Astrocyte (in vitro differentiated cells and primary cell): Measurements from ENCODE around the gene CALCOCO1. TPM values are rescaled to one million over a fixed set of nuclear protein-coding genes. Genes with fewer than 3 reads are reported as not detected.

Experiments
- DNase-seq: peaks from one replicate; pipeline ENCODE4 v3.0.0-alpha.2; 2010; ENCODE audit warnings: low read depth
- FAIRE-seq: peaks from 2 replicates; lab custom pipeline; 2011; peaks lifted over from hg19 to GRCh38; lab: Jason Lieb, UNC
- H2AFZ ChIP-seq: 2 replicates; pipeline ENCODE4 v1.6.0; 2012; ENCODE audit warnings: low read depth, low read length, inconsistent platforms
- H3K27ac ChIP-seq: 2 replicates; pipeline ENCODE4 v1.5.1; 2011; ENCODE audit warnings: low read depth, low read length, inconsistent platforms
- H3K27me3 ChIP-seq: 2 replicates; pipeline ENCODE4 v1.6.0; 2011; ENCODE audit warnings: low read length, inconsistent platforms; ENCODE audit not compliant: insufficient read depth
- H3K36me3 ChIP-seq: 2 replicates; pipeline ENCODE4 v1.5.1; 2011; ENCODE audit warnings: low read length, inconsistent platforms; ENCODE audit not compliant: insufficient read depth
- H3K4me1 ChIP-seq: 2 replicates; pipeline ENCODE4 v1.5.1; 2011; ENCODE audit warnings: low read length, inconsistent platforms; ENCODE audit not compliant: insufficient read depth
- H3K4me2 ChIP-seq: 2 replicates; pipeline ENCODE4 v1.6.0; 2012; ENCODE audit warnings: low read length, inconsistent platforms
- H3K4me3 ChIP-seq: 2 replicates; pipeline ENCODE4 v1.5.1; 2011; ENCODE audit warnings: low read depth, mild to moderate bottlenecking, low read length, inconsistent platforms; ENCODE audit not compliant: insufficient read depth
- H3K79me2 ChIP-seq: 2 replicates; pipeline ENCODE4 v1.6.0; 2012; ENCODE audit warnings: mild to moderate bottlenecking, low read length, inconsistent platforms; ENCODE audit not compliant: insufficient read depth
- H3K9ac ChIP-seq: 2 replicates; pipeline ENCODE4 v1.6.0; 2012; ENCODE audit warnings: mild to moderate bottlenecking, low read length, inconsistent platforms
- H3K9me3 ChIP-seq: 2 replicates; pipeline ENCODE4 v1.5.1; 2012; ENCODE audit warnings: low read depth, mild to moderate bottlenecking, low read length, inconsistent platforms; ENCODE audit not compliant: insufficient read depth
- H4K20me1 ChIP-seq: 2 replicates; pipeline ENCODE4 v1.6.0; 2012; ENCODE audit warnings: low read length, inconsistent platforms; ENCODE audit not compliant: insufficient read depth
- H3K27ac Mint-ChIP-seq: one replicate; pipeline ENCODE4 v1.8.0; 2021; ENCODE audit warnings: mild to moderate bottlenecking, mixed read lengths; ENCODE audit not compliant: unreplicated experiment
- H3K27me3 Mint-ChIP-seq: one replicate; pipeline ENCODE4 v1.8.0; 2021; ENCODE audit warnings: low read depth, mixed read lengths; ENCODE audit not compliant: unreplicated experiment
- H3K36me3 Mint-ChIP-seq: one replicate; pipeline ENCODE4 v1.8.0; 2021; ENCODE audit warnings: low read depth, mixed read lengths; ENCODE audit not compliant: unreplicated experiment
- H3K4me1 Mint-ChIP-seq: one replicate; pipeline ENCODE4 v1.8.0; 2021; ENCODE audit warnings: low read depth, mixed read lengths; ENCODE audit not compliant: unreplicated experiment
- H3K4me3 Mint-ChIP-seq: one replicate; pipeline ENCODE4 v1.8.0; 2021; ENCODE audit warnings: mild to moderate bottlenecking, moderate library complexity, mixed read lengths; ENCODE audit not compliant: unreplicated experiment
- H3K9me3 Mint-ChIP-seq: one replicate; pipeline ENCODE4 v1.8.0; 2021; ENCODE audit warnings: mild to moderate bottlenecking, mixed read lengths; ENCODE audit not compliant: unreplicated experiment
- EZH2 ChIP-seq: IDR thresholded peaks from 2 replicates; pipeline ENCODE4 v1.6.1; 2012; ENCODE audit warnings: mild to moderate bottlenecking, low read length, inconsistent platforms; ENCODE audit not compliant: insufficient read depth
- total RNA-seq: library from RNA; stranded (reverse); gene quantifications from 2 replicates; pipeline ENCODE4 v1.2.1, GENCODE V29; 2021
- TF ChIP-seq, protein P1 (sequence below): IDR thresholded peaks from 2 replicates; pipeline ENCODE4 v1.5.1; 2011; ENCODE audit warnings: low read depth, mild to moderate bottlenecking, inconsistent platforms, low read length, moderate library complexity; ENCODE audit not compliant: insufficient read depth

CALCOCO1 gene
- total RNA-seq, 1 donor from 2014 or later = 85.2 TPM

DNA sequence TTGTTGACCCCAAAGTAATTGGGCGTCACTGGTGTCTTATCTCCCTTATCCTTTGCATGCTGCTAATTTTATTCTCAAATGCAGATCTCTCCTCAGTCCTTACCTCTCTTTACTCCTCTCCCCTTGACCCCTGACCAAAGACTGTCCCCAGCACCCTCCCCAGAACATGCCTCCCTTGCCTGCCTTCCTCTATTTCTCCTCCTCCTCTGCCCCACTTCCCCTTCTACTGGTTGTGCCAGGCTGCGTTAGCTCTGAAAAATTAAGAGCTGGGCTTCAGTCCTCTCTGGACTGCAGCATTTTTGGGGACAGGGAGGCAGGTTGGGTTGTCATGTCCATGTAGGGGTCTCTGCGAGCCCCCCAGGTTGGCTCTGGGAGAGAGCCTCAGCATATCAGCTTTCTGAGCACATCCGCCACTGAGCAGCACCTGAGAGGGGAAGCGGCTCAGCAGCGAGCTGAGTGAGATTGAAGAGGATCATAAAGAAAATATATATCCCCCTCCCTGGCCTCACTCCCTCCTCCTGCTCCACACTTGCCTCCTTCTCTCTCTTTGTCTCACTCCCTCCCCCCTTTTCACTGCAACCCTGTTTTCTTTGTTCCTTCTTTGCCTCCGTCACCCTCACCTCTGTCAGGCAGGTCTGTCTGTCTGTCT lies 31.0 kb upstream of the CALCOCO1 start:
- FAIRE-seq (no peak), DNase-seq (no peak)
- no peak overlapping the region for H3K4me3 Mint-ChIP-seq
- no peak overlapping the region for H3K4me3 ChIP-seq
- no peak overlapping the region for H3K27ac ChIP-seq
- no peaks in the 10 kb centered on the region for H4K20me1 ChIP-seq
- peaks cover 4% of the 10 kb centered on the region for H3K9me3 ChIP-seq
- H3K27me3 ChIP-seq = peaks cover 71% of the 10 kb centered on the region
- peaks cover 50% of the 10 kb centered on the region for H3K27me3 Mint-ChIP-seq
- no peaks in the 10 kb centered on the region for H3K36me3 Mint-ChIP-seq
- no peaks in the 10 kb centered on the region for H3K79me2 ChIP-seq
- no peaks in the 10 kb centered on the region for H3K36me3 ChIP-seq
- peaks cover 3% of the 10 kb centered on the region for H3K9me3 Mint-ChIP-seq
- TF ChIP-seq, protein P1, sequence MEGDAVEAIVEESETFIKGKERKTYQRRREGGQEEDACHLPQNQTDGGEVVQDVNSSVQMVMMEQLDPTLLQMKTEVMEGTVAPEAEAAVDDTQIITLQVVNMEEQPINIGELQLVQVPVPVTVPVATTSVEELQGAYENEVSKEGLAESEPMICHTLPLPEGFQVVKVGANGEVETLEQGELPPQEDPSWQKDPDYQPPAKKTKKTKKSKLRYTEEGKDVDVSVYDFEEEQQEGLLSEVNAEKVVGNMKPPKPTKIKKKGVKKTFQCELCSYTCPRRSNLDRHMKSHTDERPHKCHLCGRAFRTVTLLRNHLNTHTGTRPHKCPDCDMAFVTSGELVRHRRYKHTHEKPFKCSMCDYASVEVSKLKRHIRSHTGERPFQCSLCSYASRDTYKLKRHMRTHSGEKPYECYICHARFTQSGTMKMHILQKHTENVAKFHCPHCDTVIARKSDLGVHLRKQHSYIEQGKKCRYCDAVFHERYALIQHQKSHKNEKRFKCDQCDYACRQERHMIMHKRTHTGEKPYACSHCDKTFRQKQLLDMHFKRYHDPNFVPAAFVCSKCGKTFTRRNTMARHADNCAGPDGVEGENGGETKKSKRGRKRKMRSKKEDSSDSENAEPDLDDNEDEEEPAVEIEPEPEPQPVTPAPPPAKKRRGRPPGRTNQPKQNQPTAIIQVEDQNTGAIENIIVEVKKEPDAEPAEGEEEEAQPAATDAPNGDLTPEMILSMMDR = no peak
- TF ChIP-seq EZH2 = no peak
- no peak overlapping the region for H3K4me2 ChIP-seq
- H3K4me1 Mint-ChIP-seq = no peaks in the 10 kb centered on the region
- H2AFZ ChIP-seq = no peak overlapping the region
- H3K27ac Mint-ChIP-seq = no peak overlapping the region
- H3K4me1 ChIP-seq = no peaks in the 10 kb centered on the region
- no peak overlapping the region for H3K9ac ChIP-seq

DNA sequence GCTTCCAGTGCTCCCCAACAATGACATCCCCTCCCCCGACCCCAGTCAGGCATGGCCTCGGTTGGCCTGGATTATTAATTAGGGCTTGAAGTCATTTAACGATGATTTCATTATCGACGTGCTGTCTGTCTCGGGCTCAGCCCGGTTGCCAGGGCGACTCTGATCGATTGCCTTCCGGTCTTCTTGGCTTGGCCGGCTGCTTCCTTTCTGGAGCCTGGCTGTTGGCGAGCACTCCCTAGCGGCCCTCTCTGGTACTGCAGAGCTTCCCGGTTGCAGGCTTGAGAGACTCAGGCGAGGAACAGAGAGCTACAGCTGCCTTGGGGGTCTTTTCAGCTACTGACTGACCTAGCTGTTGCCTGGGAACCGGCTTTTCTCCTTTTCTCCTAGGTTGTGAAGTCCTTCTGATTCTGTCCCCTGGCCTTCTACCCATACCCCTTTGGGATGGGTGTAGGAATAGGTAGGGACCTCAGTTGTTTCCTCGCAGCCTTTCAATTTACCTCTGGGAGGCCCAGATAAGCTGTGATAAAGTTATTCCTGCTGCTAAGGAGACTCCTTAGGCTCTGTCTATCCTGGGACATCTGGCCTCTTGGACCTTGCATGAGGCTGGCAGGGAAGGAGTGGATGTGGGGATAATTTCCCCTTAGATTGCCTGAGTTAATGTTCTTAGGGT lies 30.0 kb upstream of the CALCOCO1 start:
- no peaks in the 10 kb centered on the region for H3K79me2 ChIP-seq
- no peak overlapping the region for H3K4me3 ChIP-seq
- peak overlapping the region; percentile 76 for H3K4me3 Mint-ChIP-seq
- no peaks in the 10 kb centered on the region for H3K36me3 Mint-ChIP-seq
- peak overlapping the region; percentile 63 for H3K4me2 ChIP-seq
- no peaks in the 10 kb centered on the region for H4K20me1 ChIP-seq
- no peaks in the 10 kb centered on the region for H3K36me3 ChIP-seq
- peaks cover 72% of the 10 kb centered on the region for H3K27me3 ChIP-seq
- H3K9me3 ChIP-seq = peaks cover 4% of the 10 kb centered on the region
- H3K27ac Mint-ChIP-seq = peak overlapping the region; percentile 72
- H3K27me3 Mint-ChIP-seq = peaks cover 42% of the 10 kb centered on the region
- H3K9ac ChIP-seq = no peak overlapping the region
- peaks cover 2% of the 10 kb centered on the region for H3K9me3 Mint-ChIP-seq
- TF ChIP-seq, protein P1 = peak; percentile 75
- no peak for TF ChIP-seq EZH2
- peaks cover under 1% of the 10 kb centered on the region for H3K4me1 ChIP-seq
- FAIRE-seq (no peak), DNase-seq (peak; percentile 14)
- H3K4me1 Mint-ChIP-seq = no peaks in the 10 kb centered on the region
- no peak overlapping the region for H3K27ac ChIP-seq
- H2AFZ ChIP-seq = no peak overlapping the region
